ENCODE measurements around the gene PSIP1. TPM values are rescaled to one million over a fixed set of nuclear protein-coding genes. Genes with fewer than 3 reads are reported as not detected.
A peak's percentile ranks its signal among the peaks of the same experiment; 100 is the strongest.
"Not testable (repeated sequence)": the region's sequence is repeated elsewhere in the genome, so short reads cannot be mapped to it uniquely, and the experiment has no call there.

Gene PSIP1
- 31.5 and 32.9 TPM in 2 replicates for total RNA-seq (2014; rRNA removed; shearing (Covaris generic))

DNA sequence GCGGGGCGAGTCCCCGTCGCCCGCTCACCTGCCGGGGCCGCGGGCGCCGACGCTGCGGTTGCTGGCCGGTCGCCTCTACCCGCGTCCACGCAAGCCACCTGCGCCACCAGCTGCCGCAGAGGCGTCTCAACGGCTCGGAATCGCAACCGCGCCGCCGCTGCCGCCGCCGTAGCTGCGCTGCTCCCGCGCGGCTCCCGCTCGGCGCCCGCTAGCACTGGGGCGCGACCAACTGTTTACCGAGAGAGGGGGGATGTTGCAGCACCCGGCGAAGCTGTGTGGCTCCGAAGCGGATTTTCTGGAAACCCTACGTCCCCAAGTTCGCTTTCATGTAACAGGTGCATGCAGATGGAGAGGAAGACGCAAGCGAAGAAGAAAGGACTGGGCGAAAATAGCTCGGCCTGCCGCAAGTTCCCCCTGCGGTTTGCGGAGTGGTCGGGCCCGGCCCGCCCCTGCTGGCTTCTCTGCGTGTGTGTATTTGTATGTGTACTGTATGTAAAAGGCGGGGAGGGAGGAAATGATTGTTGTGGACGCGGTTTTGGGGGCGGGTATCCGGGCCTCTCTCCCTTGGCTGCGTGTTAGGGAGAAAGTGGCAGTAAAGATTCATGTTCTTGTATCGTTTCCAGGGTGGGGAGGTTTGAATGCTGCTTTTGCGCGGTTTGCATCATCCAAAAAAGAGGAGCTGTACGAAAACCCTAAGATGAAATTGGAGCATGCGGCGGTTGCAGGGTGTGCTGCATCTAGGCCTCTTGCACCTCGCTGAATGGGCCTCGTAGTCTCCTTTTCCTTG, at the start of gene PSIP1:
PSIP1 (minus strand) TSS at position 182 of the 787 bp plus-strand sequence. CDS start 782 bp downstream, outside the sequence.
- peak; percentile 61 for DNase-seq (ENCODE audit: low read depth)

DNA sequence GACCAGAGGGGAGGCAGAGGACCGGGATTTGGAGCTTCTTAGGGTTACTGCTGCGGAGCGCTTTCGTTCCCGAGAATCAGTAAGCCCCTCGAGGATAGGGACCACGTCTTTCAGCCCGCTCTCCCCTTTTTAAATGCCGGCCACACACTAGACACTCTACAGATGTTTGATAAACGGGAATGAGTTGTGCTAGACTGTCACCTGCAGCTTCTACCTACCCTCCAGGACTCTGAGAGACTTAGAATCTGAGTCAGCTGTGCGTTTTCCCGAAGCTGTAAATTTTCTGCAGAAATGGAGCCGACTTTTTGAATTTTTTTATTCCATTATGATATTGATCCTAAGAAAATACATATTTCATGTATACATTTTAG, 42.7 kb upstream of the PSIP1 start:
- no peak for DNase-seq (ENCODE audit: low read depth)

DNA sequence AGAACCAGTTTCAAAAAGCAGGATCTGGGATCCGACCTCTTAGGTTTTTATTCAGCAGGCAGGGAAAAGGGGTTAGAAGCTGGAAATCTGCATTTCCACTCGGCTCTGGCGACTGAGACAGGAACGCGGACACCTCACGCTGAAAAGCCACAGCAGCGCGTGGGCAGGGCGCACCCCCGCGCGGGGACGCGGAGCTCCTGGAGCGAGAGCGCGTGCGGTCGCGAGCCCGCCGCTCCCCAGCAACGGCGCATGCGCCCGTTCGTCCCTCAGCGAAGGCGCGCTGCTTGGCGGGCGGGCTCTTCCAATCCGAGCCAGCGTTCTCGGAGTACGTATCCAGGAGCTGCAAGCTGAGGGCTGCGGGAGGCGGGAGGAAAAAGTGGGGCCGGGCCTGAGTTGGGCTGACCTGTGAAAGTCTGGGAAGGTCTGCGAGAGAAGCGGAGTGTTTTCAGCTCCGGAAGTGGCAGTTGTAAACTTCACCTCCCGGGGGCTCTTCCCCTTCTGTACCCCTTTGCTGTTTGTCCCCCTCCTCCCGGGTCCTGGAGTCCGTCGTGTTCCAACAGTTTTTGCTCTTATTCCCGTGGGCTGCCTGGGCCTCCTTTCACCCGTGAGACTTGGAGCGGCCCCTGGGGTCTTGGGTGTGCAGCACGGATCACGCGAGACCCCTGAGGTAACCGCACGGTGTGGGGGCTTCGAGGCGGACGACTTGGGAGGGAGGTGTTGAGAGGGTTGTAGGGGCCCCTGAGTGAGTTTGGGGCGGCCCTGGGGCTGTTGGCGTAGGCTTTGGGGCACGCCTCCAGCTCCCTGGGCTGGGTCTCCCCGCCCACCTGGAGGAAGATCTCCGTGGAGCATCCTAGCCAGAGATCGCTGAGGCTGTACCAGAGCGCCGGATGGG, 42.1 kb upstream of the PSIP1 start, which contains the start of gene CCDC171:
CCDC171 (plus strand) TSS at position 408 of the 892 bp plus-strand sequence. CDS start 11,046 bp downstream, outside the sequence.
- DNase-seq (ENCODE audit: low read depth) = peak; percentile 92

DNA sequence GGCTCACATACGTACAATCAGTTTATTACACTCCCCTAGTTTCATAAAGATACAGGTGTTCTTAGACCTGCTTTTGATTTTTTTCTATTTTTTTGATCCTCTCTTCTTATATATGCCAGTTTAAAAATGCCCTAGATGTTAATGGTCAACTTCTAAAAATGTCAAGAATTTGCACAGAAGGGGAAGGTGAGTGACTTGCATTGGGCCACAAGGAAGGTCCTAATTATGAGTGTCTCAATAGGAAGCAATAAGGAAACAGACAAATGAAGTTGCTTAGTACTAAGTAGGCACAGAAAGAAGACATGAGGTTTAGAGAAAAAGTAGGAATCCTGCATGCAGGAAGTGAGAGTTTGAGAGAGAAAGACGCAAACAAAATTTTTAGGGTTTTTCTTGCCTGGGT, 38.8 kb upstream of the PSIP1 start:
- DNase-seq (ENCODE audit: low read depth) = no peak

DNA sequence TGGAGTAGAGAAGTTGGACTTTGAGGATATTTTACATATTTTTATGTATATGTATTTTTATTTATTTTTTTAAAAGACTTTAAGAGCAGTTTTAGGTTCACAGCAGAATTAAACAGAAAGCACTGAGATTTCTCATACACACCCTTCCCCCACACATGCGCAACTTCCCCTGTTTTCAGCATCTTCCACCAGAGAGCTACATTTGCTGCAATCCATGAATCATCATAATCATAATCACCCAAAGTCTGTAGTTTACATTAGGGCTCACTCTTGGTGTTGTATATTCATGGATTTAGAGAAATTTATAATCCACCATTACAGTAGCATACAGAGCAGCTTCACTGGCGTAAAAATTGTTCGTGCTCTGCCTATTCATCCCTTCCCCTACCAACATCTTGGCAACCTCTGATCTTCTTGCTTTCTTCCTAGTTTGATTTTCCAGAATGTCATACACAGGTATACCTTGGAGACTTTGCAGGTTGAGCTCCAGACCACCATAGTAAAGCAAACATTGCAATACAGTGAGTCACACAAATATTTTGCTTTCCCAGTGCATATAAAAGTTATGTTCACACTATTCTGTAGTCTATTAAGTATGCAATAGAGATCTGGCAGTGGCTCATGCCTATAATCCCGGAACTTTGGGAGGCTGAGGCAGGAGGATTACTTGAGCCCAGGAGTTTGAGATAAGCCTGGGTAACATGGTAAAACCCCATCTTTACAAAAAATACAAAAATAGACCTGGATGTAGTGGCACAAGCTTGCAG, 32.5 kb upstream of the PSIP1 start:
- DNase-seq (ENCODE audit: low read depth) = no peak

DNA sequence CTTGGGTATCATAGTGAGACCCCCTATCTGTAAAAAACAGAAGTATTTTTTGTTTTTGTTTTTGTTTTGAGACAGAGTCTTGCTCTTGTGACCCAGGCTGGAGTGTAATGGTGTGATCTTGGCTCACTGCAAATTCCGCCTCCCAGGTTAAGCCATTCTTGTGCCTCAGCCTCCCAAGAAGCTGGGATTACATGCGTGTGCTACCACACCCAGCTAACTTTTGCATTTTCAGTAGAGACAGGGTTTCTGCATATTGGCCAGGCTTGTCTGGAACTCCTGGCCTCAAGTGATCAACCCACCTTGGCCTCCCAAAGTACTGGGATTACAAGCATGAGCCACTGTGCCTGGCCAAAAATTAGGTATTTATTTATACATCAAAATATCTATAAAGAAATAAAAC, 31.9 kb upstream of the PSIP1 start:
- DNase-seq (ENCODE audit: low read depth) = no peak

DNA sequence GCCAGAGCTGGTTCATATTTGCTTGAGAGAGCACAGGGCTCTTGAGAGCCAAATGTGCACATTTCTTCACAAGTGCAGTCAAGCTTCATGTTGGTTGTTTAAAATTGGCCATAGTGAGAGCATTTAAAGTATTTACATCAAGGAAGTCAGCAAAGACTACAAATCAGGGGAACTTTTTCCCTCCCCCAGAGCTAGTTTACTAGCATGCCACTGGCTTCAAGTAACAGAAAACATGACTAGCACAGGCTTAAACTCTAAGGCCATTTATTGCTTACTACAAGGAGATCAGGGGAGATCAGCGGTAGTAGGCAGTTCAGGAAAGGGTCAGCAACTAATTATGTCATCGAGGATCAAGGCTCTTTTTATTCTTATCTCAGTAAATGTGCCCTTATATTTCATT, 31.1 kb upstream of the PSIP1 start:
- DNase-seq (ENCODE audit: low read depth) = no peak

DNA sequence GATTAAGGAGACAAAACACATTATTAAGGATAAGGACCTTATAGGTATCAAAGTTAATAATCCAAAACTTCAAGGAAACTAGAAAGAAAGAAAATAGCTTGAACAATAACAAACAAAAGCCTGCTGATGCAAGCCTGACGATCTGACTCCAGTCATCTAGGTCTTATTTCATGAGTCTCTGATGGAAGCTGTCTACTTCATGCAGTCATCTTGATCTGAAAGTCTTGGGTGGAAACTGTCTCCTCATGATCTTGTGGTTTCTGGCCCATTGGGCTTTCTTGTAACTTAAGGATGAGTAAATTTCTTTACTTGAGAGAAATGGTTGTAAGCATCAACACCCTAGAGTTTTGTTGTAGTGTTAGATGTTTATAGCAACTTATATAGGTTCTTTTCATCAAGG, 20.6 kb upstream of the PSIP1 start:
- no peak for DNase-seq (ENCODE audit: low read depth)

DNA sequence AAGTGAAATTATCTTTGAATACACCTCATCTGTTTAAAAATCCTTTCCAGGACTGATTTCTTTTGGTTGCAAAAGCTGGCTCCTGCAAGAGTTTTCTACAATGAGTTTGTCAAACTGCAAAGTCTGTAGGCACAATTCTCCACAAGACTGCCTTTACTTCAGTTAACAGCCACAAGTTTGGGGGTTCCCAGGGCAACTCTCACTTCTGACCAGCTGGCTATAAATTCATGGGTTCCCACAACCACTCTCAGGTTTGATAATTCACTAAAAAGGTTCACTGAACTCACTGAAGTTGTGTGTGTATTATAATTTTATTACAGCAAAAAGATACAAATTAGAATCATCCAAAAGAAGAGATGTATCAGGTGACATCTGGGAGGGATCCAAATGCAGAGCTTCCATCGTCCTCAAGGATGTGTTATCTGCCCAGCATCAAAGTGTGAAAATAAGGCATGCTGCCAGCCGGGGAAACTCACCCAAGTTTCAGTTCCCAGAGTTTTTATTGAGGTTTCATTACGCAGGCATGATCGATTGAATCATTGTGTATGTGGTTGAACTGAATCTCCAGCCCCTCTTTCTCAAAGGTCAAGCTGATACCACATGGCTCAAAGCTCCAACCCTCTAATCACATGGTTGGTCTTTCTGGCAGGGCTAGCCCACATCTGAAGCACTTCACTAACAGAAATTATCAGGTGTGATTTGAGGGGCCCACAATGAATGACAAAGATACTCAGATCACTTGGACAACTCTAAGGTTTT, 19.0 kb upstream of the PSIP1 start:
- DNase-seq (ENCODE audit: low read depth) = no peak

DNA sequence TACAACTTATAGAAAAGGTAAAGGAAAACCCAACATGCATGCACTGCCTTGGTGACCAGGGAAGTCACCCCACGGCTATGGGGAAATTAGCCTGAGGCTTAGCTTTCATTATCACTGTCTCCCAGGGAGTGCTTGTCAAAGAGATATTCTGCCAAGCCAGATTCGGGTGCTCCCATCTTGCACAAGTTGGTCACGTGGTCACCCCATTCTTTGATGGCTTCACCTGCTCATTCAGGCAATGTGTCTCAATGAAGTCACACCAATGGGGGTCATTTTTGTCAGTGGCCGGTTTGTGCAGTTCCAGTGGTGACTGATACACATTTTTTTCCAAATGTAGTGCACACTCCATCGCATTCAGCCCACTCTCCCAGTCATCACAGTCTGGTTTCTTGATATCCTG, 16.3 kb upstream of the PSIP1 start:
- not testable (repeated sequence) for DNase-seq (ENCODE audit: low read depth)

DNA sequence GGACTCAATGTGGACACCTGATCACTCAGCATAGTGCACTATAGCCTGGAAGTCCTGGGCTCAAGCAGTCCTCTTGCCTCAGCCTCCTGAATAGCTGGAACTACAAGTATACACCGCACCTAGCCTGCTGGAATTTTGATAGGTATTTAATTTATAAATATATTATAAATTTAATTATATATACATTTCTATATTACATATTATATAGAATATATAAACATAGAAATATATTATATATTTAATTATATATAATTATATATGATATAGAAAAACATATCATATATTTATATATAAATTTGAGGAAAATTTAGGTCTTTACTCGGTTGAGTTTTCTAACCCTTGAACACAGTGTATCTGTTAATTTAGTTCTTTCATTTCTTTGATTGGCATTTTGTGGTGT, 15.2 kb upstream of the PSIP1 start:
- DNase-seq (ENCODE audit: low read depth) = no peak

DNA sequence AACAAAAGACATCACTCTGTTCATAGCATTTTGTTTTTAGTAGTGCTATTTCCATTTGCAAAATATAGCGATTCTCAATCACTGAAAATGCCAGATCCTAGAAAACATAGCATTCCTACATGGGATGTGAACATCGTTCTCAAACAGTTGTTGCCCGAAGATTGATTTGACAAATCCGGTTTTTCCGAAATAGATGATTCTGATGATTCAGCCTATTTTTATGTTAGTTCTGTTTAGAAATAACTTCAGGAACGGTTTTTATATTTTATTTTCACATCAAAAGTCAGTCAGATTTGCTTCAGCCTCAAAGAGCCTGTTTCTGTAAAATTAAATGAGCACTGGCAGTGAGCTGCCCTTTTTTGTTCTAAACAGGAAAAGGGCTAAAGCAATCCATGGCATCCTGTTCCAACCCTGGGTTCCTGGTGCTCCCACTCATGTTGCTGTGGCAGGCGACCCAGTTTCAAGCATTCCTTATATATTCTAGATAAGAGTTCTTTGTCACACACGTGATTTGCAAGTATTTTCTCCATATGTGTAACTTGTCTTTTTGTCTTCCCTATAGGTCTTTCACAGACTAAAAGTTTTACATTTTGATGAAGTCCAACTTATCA, 14.2 kb upstream of the PSIP1 start:
- no peak for DNase-seq (ENCODE audit: low read depth)

DNA sequence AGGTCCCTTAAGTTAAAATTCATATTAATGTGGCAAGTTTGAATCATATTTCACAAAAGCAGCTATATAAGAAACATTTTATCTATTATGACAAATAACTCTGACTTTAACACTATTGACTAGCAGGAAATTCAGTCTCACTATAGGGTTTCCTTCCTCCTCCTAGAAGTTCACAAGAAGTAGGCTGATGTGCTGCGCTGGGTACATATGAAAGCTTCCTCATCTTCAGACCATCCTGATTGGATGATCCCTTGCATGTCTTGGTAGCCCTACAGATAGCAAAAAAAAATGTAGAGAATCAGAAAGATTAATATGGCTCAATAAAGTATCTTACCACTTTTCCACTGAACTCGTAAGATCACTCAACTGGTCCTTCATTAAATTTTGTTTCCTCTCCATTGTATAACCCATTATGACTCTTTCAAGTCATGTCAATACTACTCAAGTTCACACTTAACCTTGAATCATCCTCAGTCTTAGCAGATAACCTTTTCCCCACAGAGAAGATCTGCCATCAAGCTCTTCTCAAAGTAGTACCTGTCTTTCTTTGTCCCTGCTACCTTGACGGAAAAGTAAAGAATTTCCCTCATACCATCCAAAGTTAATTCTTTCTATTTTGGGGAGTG, 11.5 kb upstream of the PSIP1 start:
- no peak for DNase-seq (ENCODE audit: low read depth)

DNA sequence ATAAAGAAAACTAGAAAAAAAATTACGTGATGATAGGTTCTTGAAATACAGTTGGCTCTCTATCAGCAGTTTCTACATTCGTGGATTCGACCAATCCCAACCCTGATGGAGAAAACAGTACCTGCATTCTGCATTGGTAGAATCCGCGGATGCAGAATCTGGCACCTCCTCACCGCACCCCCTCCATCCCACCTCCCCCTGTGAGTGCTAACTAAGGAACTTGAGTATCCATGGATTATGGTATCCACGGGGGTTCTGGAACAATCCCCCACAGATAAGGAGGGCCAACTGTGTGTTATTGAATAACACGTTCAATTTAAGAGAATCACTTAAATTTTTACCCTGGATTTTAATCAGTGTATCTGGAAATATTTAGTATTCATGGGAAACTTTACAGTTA, 10.5 kb upstream of the PSIP1 start:
- no peak for DNase-seq (ENCODE audit: low read depth)

DNA sequence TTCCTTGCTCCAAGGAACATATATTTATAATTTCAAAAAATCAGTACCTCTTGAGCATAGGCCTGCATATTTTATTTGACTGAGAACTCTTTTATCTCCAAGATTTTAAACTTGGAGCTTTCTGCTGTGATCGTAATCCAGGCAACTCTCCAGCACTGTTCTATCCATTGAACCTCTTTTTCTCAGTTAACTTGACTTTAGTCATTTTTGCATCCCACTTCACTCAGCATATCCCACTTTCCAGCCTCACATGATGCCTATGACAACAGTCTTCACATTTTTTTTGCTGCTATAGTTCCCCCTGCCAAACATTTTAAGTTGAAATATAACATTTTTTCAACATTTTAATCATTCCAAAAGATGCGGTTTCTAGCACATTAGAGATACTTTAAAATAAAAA, 9.1 kb upstream of the PSIP1 start:
- DNase-seq (ENCODE audit: low read depth) = no peak

DNA sequence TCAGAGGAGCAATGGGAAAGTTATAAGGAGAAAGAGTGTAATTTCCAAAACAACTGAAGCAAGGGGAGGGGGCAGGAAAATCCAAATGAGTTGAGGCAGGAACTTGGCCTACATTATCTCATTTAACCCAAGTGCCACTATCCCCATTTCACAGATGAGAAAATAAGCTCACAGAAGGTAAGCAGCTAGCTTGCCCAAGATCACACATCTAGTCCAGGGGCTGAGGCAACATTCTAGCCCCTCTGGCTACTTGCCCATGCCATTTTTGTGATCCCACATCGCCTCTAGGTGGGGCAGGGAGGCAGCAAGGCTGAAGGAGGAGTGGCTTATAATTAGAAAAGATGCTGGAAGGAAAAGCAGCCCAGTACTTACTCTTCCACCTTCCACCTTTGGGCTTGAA, 2.6 kb upstream of the PSIP1 start:
- peak; percentile 9 for DNase-seq (ENCODE audit: low read depth)

DNA sequence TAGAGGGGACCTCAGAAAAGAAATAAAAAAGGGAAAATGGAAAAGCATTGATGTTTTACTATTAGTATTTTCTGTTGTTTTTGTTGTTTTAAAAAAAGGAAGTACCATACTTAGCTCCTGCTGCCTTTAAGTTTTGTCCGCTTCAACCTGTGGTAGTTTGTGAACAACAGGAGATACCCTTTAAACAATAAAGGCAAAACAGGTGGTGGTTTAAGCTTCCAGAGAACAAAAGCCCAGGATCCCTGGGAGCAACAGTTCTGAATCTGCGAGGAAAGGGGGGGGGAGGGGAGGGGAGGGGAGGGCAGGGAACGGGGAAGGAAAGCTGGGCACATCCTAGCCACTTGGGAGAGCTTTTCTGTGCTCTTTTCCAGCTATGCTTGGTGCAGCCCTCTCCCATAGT, 2.1 kb upstream of the PSIP1 start:
- no peak for DNase-seq (ENCODE audit: low read depth)

DNA sequence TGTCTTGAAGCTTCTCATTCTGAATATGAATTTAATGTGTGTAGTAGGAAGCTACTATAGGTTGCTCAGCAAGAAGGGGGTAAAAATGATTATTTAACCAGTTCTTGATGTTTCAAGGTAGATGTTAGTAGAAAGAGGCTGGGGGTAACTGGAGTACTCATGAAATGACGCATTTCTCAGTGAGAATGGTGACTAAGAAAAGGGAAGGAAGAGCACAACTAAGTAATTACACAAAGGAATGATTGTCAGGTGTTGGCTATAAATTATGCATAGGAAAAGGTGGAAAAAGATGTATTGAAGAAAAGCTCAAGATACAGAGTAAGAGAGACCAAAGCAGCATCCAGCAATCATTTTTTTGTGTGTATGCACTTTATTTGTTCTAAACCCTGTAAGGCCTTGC, 1.4 kb upstream of the PSIP1 start:
- no peak for DNase-seq (ENCODE audit: low read depth)

DNA sequence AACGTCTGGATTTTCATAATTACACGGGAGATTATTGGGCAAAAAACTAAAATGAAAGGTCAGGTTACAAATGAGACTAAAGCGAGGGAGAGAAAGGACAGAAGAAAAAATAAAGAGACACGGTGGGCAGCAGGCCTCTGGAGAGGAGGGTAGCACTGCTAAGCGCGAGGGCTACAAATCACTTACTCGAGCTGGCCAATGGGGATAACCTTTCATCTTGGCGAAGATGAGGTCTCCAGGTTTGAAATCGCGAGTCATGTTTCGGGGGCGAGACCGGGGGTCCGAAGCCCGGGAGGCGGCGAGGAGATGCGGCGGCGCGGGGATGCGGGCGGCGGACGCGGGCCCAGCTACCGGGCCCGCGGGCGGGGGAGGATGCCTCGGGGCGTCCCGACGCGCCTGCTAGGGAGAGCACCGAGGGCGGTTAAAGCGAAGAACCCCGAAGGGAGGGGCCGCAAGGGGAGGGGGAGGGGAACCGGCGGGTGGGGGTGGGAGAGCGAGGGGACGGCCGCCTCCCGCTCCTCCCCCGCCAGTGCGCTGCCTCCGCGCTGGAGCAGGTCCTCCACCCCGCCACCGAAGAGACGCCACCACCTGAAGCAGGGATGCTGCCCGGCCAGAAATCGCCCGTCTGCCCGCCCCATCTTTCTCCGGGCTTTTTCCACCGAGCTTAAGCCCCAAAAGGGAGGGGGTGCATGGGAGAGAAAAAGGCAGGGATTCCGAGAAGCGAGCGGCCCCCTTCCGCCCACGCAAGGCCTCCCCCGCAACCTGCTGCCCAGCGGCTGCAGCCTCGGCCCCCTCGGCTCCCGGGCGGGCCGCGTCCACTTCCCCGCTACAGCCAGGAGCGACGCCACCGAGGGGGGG, 610 bp downstream of the PSIP1 start:
- DNase-seq (ENCODE audit: low read depth) = peak; percentile 14
